ENCODE measurements around the gene MBTPS2. TPM values are rescaled to one million over a fixed set of nuclear protein-coding genes. Genes with fewer than 3 reads are reported as not detected.

Gene MBTPS2
- total RNA-seq, 1 donor from 2014 or later = 22.1 TPM

GRCh38 chrX:21926116-21926515 lies 86.7 kb downstream of the MBTPS2 start:
- H3K9me3 Mint-ChIP-seq = peaks cover 10% of the 10 kb centered on the region
- no peaks in the 10 kb centered on the region for H3K36me3 Mint-ChIP-seq
- no peak for DNase-seq (ENCODE audit: low spot score in 2 of 2, unreplicated experiment in 2 of 2)
- H3K27me3 Mint-ChIP-seq (ENCODE audit: low read depth) = no peaks in the 10 kb centered on the region
- peak overlapping the region; percentile 39 for H3K4me3 Mint-ChIP-seq
- H3K4me1 Mint-ChIP-seq = peaks cover 14% of the 10 kb centered on the region
- H3K27ac Mint-ChIP-seq = peak overlapping the region; percentile 93
- no peak for TF ChIP-seq CTCF (IDR thresholded peaks at IDR 0.05; ENCODE audit: unreplicated experiment)

GRCh38 chrX:21926527-21927278 lies 87.3 kb downstream of the MBTPS2 start:
- no peaks in the 10 kb centered on the region for H3K27me3 Mint-ChIP-seq (ENCODE audit: low read depth)
- peak overlapping the region; percentile 92 for H3K27ac Mint-ChIP-seq
- peak overlapping the region; percentile 24 for H3K4me3 Mint-ChIP-seq
- TF ChIP-seq CTCF (IDR thresholded peaks at IDR 0.05; ENCODE audit: unreplicated experiment) = no peak
- H3K36me3 Mint-ChIP-seq = no peaks in the 10 kb centered on the region
- DNase-seq (ENCODE audit: low spot score in 2 of 2, unreplicated experiment in 2 of 2) = no peak
- peaks cover 8% of the 10 kb centered on the region for H3K9me3 Mint-ChIP-seq
- peaks cover 17% of the 10 kb centered on the region for H3K4me1 Mint-ChIP-seq

GRCh38 chrX:21929209-21929608 lies 89.8 kb downstream of the MBTPS2 start:
- no peaks in the 10 kb centered on the region for H3K36me3 Mint-ChIP-seq
- H3K4me3 Mint-ChIP-seq = no peak overlapping the region
- no peak for TF ChIP-seq CTCF (IDR thresholded peaks at IDR 0.05; ENCODE audit: unreplicated experiment)
- peaks cover 8% of the 10 kb centered on the region for H3K9me3 Mint-ChIP-seq
- H3K27ac Mint-ChIP-seq = no peak overlapping the region
- peaks cover 26% of the 10 kb centered on the region for H3K4me1 Mint-ChIP-seq
- no peak for DNase-seq (ENCODE audit: low spot score in 2 of 2, unreplicated experiment in 2 of 2)
- no peaks in the 10 kb centered on the region for H3K27me3 Mint-ChIP-seq (ENCODE audit: low read depth)

GRCh38 chrX:21930986-21931385 lies 91.6 kb downstream of the MBTPS2 start:
- peak overlapping the region; percentile 79 for H3K27ac Mint-ChIP-seq
- no peaks in the 10 kb centered on the region for H3K36me3 Mint-ChIP-seq
- H3K4me3 Mint-ChIP-seq = no peak overlapping the region
- no peaks in the 10 kb centered on the region for H3K27me3 Mint-ChIP-seq (ENCODE audit: low read depth)
- DNase-seq (ENCODE audit: low spot score in 2 of 2, unreplicated experiment in 2 of 2) = no peak
- H3K4me1 Mint-ChIP-seq = peaks cover 25% of the 10 kb centered on the region
- no peak for TF ChIP-seq CTCF (IDR thresholded peaks at IDR 0.05; ENCODE audit: unreplicated experiment)
- peaks cover 8% of the 10 kb centered on the region for H3K9me3 Mint-ChIP-seq

GRCh38 chrX:21932292-21933002 lies 93.0 kb downstream of the MBTPS2 start:
- DNase-seq (ENCODE audit: low spot score in 2 of 2, unreplicated experiment in 2 of 2) = no peak
- peaks cover 15% of the 10 kb centered on the region for H3K4me1 Mint-ChIP-seq
- TF ChIP-seq CTCF (IDR thresholded peaks at IDR 0.05; ENCODE audit: unreplicated experiment) = no peak
- no peak overlapping the region for H3K4me3 Mint-ChIP-seq
- H3K27me3 Mint-ChIP-seq (ENCODE audit: low read depth) = no peaks in the 10 kb centered on the region
- H3K36me3 Mint-ChIP-seq = no peaks in the 10 kb centered on the region
- H3K9me3 Mint-ChIP-seq = peaks cover 8% of the 10 kb centered on the region
- peak overlapping the region; percentile 96 for H3K27ac Mint-ChIP-seq
